Measurements from ENCODE around the gene DDX49. TPM values are rescaled to one million over a fixed set of nuclear protein-coding genes. Genes with fewer than 3 reads are reported as not detected.

The DDX49 gene
- total RNA-seq, 1 experiment from 2014 or later, result 47.9 TPM

DNA sequence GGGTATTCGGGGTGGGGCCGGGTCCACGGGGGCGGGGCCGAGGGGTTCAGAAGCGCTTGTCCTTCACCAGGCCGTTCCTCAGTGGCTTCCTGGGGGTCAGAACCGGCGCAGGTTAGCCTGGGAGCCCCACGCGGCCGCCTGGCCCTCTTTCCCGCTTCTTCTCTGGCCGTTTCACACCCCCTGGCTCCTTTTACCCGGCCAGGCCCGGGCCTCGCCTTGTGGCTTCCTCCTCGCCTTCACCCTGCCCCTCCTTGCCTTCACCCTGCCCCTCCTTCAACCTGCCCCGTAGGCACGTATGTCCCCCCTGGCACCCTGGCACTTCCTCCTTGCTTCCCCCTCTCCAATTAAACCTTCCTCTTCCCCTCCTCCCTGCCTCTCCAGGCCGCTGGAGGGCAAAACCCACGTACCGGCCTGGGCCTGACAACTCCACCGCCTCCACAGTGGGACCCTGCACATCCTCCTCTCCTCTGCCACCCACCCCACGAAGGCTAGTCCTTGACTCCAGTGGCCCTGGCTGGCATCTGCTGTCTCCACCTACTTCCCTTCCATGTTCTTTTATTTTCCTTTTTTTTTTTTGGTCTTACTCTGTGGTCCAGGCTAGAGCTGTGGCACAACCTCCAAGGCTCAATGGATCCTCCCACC, 48.9 kb upstream of the DDX49 start (continued):
- TF ChIP-seq, protein P1, sequence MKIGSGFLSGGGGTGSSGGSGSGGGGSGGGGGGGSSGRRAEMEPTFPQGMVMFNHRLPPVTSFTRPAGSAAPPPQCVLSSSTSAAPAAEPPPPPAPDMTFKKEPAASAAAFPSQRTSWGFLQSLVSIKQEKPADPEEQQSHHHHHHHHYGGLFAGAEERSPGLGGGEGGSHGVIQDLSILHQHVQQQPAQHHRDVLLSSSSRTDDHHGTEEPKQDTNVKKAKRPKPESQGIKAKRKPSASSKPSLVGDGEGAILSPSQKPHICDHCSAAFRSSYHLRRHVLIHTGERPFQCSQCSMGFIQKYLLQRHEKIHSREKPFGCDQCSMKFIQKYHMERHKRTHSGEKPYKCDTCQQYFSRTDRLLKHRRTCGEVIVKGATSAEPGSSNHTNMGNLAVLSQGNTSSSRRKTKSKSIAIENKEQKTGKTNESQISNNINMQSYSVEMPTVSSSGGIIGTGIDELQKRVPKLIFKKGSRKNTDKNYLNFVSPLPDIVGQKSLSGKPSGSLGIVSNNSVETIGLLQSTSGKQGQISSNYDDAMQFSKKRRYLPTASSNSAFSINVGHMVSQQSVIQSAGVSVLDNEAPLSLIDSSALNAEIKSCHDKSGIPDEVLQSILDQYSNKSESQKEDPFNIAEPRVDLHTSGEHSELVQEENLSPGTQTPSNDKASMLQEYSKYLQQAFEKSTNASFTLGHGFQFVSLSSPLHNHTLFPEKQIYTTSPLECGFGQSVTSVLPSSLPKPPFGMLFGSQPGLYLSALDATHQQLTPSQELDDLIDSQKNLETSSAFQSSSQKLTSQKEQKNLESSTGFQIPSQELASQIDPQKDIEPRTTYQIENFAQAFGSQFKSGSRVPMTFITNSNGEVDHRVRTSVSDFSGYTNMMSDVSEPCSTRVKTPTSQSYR (CRISPR knock-in tag; IDR thresholded peaks at IDR 0.05), result no peak
- TF ChIP-seq ZNF396 (CRISPR knock-in tag; IDR thresholded peaks at IDR 0.05; ENCODE audit: borderline replicate concordance) (no peak), JAZF1 (CRISPR knock-in tag; IDR thresholded peaks at IDR 0.05) (no peak), ZNF416 (CRISPR knock-in tag; IDR thresholded peaks at IDR 0.05) (no peak)
- TF ChIP-seq, protein P2, sequence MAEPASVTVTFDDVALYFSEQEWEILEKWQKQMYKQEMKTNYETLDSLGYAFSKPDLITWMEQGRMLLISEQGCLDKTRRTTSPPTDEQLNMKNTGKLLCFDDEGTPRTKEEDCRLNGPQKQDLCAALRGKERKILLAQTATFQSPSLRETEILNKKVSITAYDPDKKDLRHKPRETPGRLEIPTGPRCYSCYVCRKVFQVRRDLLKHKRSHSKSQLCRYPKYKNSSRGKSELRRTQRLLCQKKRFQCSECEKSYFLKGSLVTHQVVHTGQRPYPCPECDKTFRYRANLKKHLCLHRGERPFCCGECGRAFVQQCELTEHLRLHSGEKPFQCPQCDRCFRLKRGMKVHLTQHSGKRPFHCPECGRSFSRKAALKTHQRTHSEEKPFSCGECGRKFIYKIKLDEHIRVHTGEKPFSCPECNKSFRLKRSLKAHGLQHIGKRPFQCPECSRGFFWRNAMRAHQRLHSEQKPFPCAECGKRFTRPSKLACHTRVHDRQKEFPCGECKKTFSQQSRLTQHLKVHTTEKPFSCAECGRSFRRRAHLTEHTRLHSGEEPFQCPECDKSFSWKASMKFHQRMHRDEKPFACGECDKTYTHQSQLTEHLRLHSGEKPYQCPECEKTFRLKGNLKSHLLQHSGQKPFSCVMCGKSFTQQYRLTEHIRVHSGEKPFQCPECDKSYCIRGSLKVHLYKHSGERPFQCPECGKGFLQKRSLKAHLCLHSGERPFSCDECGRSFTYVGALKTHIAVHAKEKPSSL (CRISPR knock-in tag; conservative IDR thresholded peaks at IDR 0.05), result no peak

DNA sequence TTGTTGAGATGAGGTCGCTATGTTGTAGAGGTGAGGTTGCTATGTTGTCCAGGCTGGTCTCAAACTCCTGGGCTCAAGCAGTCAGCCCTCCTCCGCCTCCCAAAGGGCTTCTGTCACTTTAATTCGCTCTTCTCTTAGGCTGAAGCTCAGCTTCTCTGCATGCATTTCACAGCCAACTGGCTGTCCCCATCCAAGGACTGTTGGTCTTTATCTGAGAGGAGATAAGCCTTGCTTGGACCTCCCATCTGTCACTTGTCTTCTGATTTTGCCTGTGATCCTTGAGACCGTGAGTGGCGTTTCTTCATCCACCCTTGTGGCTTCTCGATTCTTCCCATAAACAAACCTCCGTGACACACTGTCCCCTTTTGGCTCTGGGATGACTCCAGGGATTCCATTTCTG, 48.0 kb upstream of the DDX49 start:
- no peaks in the 10 kb centered on the region for H3K9me3 Mint-ChIP-seq
- no peak for TF ChIP-seq MXD4 (CRISPR knock-in tag; IDR thresholded peaks at IDR 0.05; ENCODE audit: borderline replicate concordance)
- TF ChIP-seq ELF4 (CRISPR knock-in tag; IDR thresholded peaks at IDR 0.05; ENCODE audit: low read depth), result no peak
- TF ChIP-seq FOXJ3 (CRISPR knock-in tag; IDR thresholded peaks at IDR 0.05; ENCODE audit: borderline replicate concordance), result no peak
- TF ChIP-seq, protein P3, sequence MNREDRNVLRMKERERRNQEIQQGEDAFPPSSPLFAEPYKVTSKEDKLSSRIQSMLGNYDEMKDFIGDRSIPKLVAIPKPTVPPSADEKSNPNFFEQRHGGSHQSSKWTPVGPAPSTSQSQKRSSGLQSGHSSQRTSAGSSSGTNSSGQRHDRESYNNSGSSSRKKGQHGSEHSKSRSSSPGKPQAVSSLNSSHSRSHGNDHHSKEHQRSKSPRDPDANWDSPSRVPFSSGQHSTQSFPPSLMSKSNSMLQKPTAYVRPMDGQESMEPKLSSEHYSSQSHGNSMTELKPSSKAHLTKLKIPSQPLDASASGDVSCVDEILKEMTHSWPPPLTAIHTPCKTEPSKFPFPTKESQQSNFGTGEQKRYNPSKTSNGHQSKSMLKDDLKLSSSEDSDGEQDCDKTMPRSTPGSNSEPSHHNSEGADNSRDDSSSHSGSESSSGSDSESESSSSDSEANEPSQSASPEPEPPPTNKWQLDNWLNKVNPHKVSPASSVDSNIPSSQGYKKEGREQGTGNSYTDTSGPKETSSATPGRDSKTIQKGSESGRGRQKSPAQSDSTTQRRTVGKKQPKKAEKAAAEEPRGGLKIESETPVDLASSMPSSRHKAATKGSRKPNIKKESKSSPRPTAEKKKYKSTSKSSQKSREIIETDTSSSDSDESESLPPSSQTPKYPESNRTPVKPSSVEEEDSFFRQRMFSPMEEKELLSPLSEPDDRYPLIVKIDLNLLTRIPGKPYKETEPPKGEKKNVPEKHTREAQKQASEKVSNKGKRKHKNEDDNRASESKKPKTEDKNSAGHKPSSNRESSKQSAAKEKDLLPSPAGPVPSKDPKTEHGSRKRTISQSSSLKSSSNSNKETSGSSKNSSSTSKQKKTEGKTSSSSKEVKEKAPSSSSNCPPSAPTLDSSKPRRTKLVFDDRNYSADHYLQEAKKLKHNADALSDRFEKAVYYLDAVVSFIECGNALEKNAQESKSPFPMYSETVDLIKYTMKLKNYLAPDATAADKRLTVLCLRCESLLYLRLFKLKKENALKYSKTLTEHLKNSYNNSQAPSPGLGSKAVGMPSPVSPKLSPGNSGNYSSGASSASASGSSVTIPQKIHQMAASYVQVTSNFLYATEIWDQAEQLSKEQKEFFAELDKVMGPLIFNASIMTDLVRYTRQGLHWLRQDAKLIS (CRISPR knock-in tag; IDR thresholded peaks at IDR 0.05; ENCODE audit: borderline replicate concordance), result no peak
- no peak for TF ChIP-seq RELA (CRISPR knock-in tag; IDR thresholded peaks at IDR 0.05; ENCODE audit: borderline replicate concordance)
- TF ChIP-seq ZNF121 (CRISPR knock-in tag; IDR thresholded peaks at IDR 0.05), result no peak
- no peak for TF ChIP-seq EMX1 (CRISPR knock-in tag; IDR thresholded peaks at IDR 0.05)
- TF ChIP-seq, protein P4, sequence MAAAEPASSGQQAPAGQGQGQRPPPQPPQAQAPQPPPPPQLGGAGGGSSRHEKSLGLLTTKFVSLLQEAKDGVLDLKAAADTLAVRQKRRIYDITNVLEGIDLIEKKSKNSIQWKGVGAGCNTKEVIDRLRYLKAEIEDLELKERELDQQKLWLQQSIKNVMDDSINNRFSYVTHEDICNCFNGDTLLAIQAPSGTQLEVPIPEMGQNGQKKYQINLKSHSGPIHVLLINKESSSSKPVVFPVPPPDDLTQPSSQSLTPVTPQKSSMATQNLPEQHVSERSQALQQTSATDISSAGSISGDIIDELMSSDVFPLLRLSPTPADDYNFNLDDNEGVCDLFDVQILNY (CRISPR knock-in tag; IDR thresholded peaks at IDR 0.05), result no peak
- TF ChIP-seq, protein P5, sequence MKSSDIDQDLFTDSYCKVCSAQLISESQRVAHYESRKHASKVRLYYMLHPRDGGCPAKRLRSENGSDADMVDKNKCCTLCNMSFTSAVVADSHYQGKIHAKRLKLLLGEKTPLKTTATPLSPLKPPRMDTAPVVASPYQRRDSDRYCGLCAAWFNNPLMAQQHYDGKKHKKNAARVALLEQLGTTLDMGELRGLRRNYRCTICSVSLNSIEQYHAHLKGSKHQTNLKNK (CRISPR knock-in tag; IDR thresholded peaks at IDR 0.05), result no peak
- no peak for TF ChIP-seq ESRRA (CRISPR knock-in tag; IDR thresholded peaks at IDR 0.05; ENCODE audit: borderline replicate concordance)
- peaks cover 26% of the 10 kb centered on the region for H3K27me3 Mint-ChIP-seq (ENCODE audit: low read depth)
- CTCF ChIA-PET, result interaction anchor here (0.6 to 0.9 kb wide), 2 partner anchors 23 to 135 kb away, joined by 3 to 4 read pairs; no protein-coding TSS in a partner anchor
- no peak for DNase-seq (ENCODE audit: low spot score)
- no peak for ATAC-seq
- H3K4me3 Mint-ChIP-seq, result peak overlapping the region; percentile 25; the same call in 1 of the 2 replicates
- peaks cover 14% of the 10 kb centered on the region for H3K4me1 Mint-ChIP-seq
- POLR2A ChIA-PET, result no interaction called here
- peaks cover 14% of the 10 kb centered on the region for H3K36me3 Mint-ChIP-seq
- H3K27ac Mint-ChIP-seq, result peak overlapping the region; percentile 34; the same call in 1 of the 2 replicates

All from WTC11 (cell line).